Activated naive CD4-positive, alpha-beta T cell treated with anti-CD3 and anti-CD28 coated beads for 36 hours (primary cell): Measurements from ENCODE around the gene KCNIP1. TPM values are rescaled to one million over a fixed set of nuclear protein-coding genes. Genes with fewer than 3 reads are reported as not detected.
A peak's percentile ranks its signal among the peaks of the same experiment; 100 is the strongest.

Source experiments
- CTCF ChIA-PET: fragments of 350-600 bp; sonication (Branson Sonifier 250); formaldehyde crosslinking; loops from one replicate; lab custom pipeline; 2021; ENCODE audit warnings: antibody characterized with exemption; lab: Charles Lee
- DNase-seq: peaks from one replicate; pipeline ENCODE4 v3.0.0-alpha.2; 2020
- H3K27ac Mint-ChIP-seq: one replicate; pipeline ENCODE4 v1.8.0; 2021; ENCODE audit warnings: mild to moderate bottlenecking, mixed read lengths
- H3K27me3 Mint-ChIP-seq: one replicate; pipeline ENCODE4 v1.8.0; 2021; ENCODE audit warnings: low read depth, mixed read lengths
- H3K36me3 Mint-ChIP-seq: one replicate; pipeline ENCODE4 v1.8.0; 2021; ENCODE audit warnings: low read depth, mixed read lengths
- H3K4me1 Mint-ChIP-seq: one replicate; pipeline ENCODE4 v1.8.0; 2021; ENCODE audit warnings: low read depth, mixed read lengths
- H3K4me3 Mint-ChIP-seq: one replicate; pipeline ENCODE4 v1.8.0; 2021; ENCODE audit warnings: mild to moderate bottlenecking, moderate library complexity, mixed read lengths
- H3K9me3 Mint-ChIP-seq: one replicate; pipeline ENCODE4 v1.8.0; 2021; ENCODE audit warnings: mixed read lengths
- intact Hi-C: fragments of 100-400 bp; cut with micrococcal nuclease; formaldehyde crosslinking; loops from one replicate; pipeline ENCODE4 v1.15.1; 2023
- total RNA-seq, 2 experiments: library from RNA; stranded (reverse); gene quantifications; one replicate each; pipeline ENCODE4 v1.2.3, GENCODE V29; 2021

KCNIP1 gene
- total RNA-seq, 2 experiments from 2014 or later = not detected

GRCh38 chr5:170599756-170600155 lies 95.9 kb downstream of the KCNIP1 start:
- DNase-seq = no peak
- CTCF ChIA-PET = interaction anchor here (1.0 to 5.3 kb wide), 4 partner anchors 15 to 33 kb away, joined by 3 to 34 read pairs (median 4); no protein-coding TSS in a partner anchor
- Mint-ChIP-seq H3K4me1 (peaks cover 21% of the 10 kb centered on the region), H3K4me3 (no peak overlapping the region), H3K27me3 (peaks cover 27% of the 10 kb centered on the region), H3K27ac (no peak overlapping the region), H3K9me3 (no peaks in the 10 kb centered on the region), H3K36me3 (no peaks in the 10 kb centered on the region)
- intact Hi-C loops = no loop called here

DNA sequence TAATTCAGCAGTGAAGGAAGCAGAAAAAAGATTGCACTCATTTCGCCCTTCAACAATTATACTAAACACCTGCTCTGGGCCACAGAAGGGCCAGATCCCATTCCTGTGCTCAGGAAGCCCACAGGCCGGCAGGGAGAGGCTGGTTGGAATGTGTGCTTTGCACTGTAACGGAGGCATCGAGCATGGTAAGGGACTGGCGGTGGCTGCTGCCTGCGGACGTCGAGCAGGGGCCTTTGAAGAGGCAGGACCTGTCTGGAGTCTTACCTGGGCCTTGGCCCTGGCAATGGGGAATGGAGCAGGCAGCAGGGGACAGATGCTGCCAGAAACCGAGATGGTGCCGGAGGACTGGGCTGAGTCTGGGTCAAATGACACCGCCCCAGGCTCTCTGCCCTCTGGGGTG lies 97.8 kb downstream of the KCNIP1 start:
- DNase-seq = no peak
- Mint-ChIP-seq H3K27me3 (peaks cover 25% of the 10 kb centered on the region), H3K4me3 (no peak overlapping the region), H3K4me1 (peaks cover 18% of the 10 kb centered on the region), H3K27ac (peak overlapping the region; percentile 27), H3K9me3 (no peaks in the 10 kb centered on the region), H3K36me3 (no peaks in the 10 kb centered on the region)
- intact Hi-C loops = no loop called here
- CTCF ChIA-PET = interaction anchor here (1.6 kb wide), 1 partner anchor 26 kb away, joined by 4 read pairs; no protein-coding TSS in a partner anchor

DNA sequence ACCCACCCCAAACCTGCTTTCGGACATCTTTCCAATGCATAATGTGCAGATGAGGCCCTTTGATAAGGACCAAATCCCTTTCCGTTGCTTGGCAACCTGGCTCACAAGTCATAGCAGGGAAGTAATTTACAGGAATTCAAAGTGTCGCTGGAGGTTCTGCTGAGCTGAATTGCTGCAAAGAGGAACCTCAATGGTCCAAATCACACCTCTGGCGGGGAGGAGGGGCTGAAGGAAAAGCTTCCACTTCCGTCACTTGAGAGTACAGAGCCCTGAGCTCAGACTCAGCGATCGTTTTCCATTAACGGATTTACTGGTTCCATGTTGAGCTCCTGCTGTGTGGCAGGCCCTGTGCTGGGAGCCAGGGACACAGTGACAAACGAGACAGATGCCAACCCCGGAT lies 99.3 kb downstream of the KCNIP1 start:
- DNase-seq = no peak
- Mint-ChIP-seq H3K9me3 (no peaks in the 10 kb centered on the region), H3K27me3 (peaks cover 26% of the 10 kb centered on the region), H3K4me3 (no peak overlapping the region), H3K36me3 (no peaks in the 10 kb centered on the region), H3K4me1 (peaks cover 7% of the 10 kb centered on the region), H3K27ac (no peak overlapping the region)
- intact Hi-C loops = no loop called here
- CTCF ChIA-PET = interaction anchor here (0.6 to 1.7 kb wide), 9 partner anchors 9 to 168 kb away, joined by 3 to 7 read pairs (median 4); no protein-coding TSS in a partner anchor

DNA sequence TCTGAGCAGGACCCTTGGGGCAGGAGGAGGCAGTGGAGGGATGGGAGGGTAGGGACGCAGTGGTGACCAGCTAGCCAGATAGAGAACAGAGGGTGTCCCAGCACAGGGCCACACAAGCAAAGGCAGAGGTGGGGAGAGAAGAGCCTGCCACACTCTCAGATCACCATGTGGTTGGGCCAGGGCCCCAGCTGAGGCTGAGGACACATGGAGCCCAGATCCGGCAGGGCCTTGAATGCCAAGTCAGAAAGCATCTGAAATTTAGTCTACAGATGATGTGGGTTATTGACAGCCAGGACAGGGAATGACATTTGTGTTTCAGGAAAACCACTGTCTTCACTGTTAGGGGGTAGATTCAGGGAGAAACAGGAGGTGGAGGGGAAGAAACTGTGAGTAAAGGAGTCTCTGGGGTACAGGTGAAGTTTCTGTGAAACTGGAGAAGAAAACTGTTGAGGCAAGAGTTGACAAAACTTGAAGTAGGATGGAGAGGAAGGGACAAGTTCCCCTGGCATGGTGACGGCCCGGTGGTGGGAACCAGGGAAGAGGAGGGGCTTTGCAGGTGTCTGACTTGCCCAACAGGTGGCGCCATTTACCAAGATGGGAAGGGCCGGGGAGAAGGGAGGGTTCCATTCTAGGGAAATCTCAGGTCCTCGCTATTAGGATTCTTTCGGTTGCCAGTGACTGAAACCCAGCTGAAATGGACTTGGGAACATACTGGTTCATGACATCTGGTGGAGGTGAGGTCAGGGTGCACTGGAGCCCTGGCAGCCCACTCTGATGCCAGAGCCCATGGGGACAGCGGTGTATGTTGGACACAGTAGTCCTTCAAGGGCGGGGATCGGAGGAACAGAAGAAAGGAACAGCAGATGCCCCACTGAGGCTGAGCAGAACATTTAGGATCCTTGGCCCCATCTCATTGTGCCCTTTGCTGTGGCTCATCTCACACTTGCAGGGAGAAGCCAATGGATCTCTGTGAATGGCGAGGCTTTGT lies 100.1 kb downstream of the KCNIP1 start:
- H3K36me3 Mint-ChIP-seq = no peaks in the 10 kb centered on the region
- peaks cover under 1% of the 10 kb centered on the region for H3K4me1 Mint-ChIP-seq
- no peak overlapping the region for H3K4me3 Mint-ChIP-seq
- intact Hi-C loops = loop anchor here (1.0 kb wide), 2 partner anchors 19 to 29 kb away; no protein-coding TSS in a partner anchor
- DNase-seq = peak; percentile 76
- H3K27ac Mint-ChIP-seq = no peak overlapping the region
- H3K9me3 Mint-ChIP-seq = no peaks in the 10 kb centered on the region
- H3K27me3 Mint-ChIP-seq = peaks cover 25% of the 10 kb centered on the region
- CTCF ChIA-PET = interaction anchor here (0.5 to 1.7 kb wide), 10 partner anchors 9 to 315 kb away, joined by 3 to 7 read pairs (median 4); no protein-coding TSS in a partner anchor

GRCh38 chr5:170606941-170607340 lies 103.1 kb downstream of the KCNIP1 start:
- no peak overlapping the region for H3K4me3 Mint-ChIP-seq
- CTCF ChIA-PET = no interaction called here
- intact Hi-C loops = no loop called here
- H3K36me3 Mint-ChIP-seq = no peaks in the 10 kb centered on the region
- DNase-seq = no peak
- no peak overlapping the region for H3K27ac Mint-ChIP-seq
- H3K27me3 Mint-ChIP-seq = peaks cover 15% of the 10 kb centered on the region
- no peaks in the 10 kb centered on the region for H3K4me1 Mint-ChIP-seq
- H3K9me3 Mint-ChIP-seq = no peaks in the 10 kb centered on the region

GRCh38 chr5:170611449-170612090 lies 107.8 kb downstream of the KCNIP1 start:
- intact Hi-C loops = no loop called here
- H3K27ac Mint-ChIP-seq = no peak overlapping the region
- no peaks in the 10 kb centered on the region for H3K9me3 Mint-ChIP-seq
- DNase-seq = no peak
- no peak overlapping the region for H3K4me3 Mint-ChIP-seq
- H3K36me3 Mint-ChIP-seq = no peaks in the 10 kb centered on the region
- H3K27me3 Mint-ChIP-seq = peaks cover 6% of the 10 kb centered on the region
- no peaks in the 10 kb centered on the region for H3K4me1 Mint-ChIP-seq
- CTCF ChIA-PET = no interaction called here

- H3K27ac Mint-ChIP-seq = no peak overlapping the region
- no peak for DNase-seq
- peaks cover 6% of the 10 kb centered on the region for H3K27me3 Mint-ChIP-seq
- H3K36me3 Mint-ChIP-seq = no peaks in the 10 kb centered on the region
- H3K9me3 Mint-ChIP-seq = no peaks in the 10 kb centered on the region
- H3K4me3 Mint-ChIP-seq = no peak overlapping the region
- CTCF ChIA-PET = no interaction called here
- intact Hi-C loops = no loop called here
- H3K4me1 Mint-ChIP-seq = no peaks in the 10 kb centered on the region
Measured at GRCh38 chr5:170612256-170612678, 108.4 kb downstream of the KCNIP1 start.

GRCh38 chr5:170614065-170614490 lies 110.3 kb downstream of the KCNIP1 start:
- Mint-ChIP-seq H3K9me3 (no peaks in the 10 kb centered on the region), H3K27me3 (peaks cover 6% of the 10 kb centered on the region), H3K4me3 (no peak overlapping the region), H3K36me3 (no peaks in the 10 kb centered on the region), H3K27ac (no peak overlapping the region), H3K4me1 (no peaks in the 10 kb centered on the region)
- CTCF ChIA-PET = no interaction called here
- DNase-seq = no peak
- intact Hi-C loops = no loop called here

- Mint-ChIP-seq H3K27me3 (peaks cover 6% of the 10 kb centered on the region), H3K9me3 (no peaks in the 10 kb centered on the region), H3K36me3 (no peaks in the 10 kb centered on the region), H3K4me3 (no peak overlapping the region), H3K27ac (no peak overlapping the region), H3K4me1 (no peaks in the 10 kb centered on the region)
- CTCF ChIA-PET = no interaction called here
- DNase-seq = no peak
- intact Hi-C loops = no loop called here
Measured at GRCh38 chr5:170614720-170615119, 110.9 kb downstream of the KCNIP1 start.

DNA sequence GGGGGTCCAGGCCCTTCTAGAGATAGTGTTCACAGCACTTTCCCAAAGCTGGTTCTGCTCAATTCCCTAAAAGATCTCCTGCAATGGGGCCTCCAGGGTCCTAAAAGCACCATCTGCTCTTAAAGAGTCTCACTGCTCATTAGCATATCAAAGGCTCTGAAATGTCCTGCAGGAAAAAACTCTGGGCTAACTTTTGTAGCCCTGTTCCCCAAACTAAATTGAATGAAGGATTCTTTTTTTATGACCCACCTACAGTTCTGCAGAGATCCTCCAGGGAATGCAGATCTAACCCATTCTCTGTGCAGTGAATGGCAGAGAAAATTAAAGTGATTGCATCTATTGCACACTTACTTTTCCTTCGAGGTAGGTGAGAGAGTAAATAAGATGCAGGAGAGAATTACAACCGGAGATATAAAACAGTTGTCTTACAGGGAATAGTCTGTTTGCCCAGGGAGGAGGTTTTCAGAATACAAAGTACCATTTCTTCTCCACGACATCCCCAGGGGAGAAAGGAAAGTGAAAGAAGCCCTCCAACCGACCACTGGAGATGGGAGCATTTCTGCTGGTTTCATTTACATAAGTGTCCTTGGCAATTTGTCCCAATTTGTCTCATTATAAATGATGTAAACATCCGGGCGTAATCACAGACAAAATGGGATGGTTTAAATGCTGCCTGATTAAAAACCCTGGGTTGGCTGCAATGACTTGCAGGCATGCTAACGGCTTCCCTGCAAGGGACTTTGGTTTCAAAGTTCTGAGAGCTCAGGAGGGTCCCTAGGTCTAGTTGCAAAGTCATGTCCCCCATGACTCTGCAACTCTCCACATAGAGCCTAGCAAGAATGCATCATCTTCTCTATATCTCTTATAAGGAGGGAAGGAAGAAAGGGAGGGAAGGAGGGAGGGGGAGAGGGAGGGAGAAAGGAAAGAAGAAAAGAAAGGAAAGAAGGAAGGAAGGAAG lies 114.0 kb downstream of the KCNIP1 start:
- Mint-ChIP-seq H3K36me3 (no peaks in the 10 kb centered on the region), H3K9me3 (no peaks in the 10 kb centered on the region), H3K4me1 (no peaks in the 10 kb centered on the region), H3K27ac (no peak overlapping the region), H3K4me3 (no peak overlapping the region), H3K27me3 (peaks cover 6% of the 10 kb centered on the region)
- CTCF ChIA-PET = interaction anchor here (1.2 to 9.3 kb wide), 2 partner anchors 18 to 184 kb away, joined by 3 to 100 read pairs; no protein-coding TSS in a partner anchor
- intact Hi-C loops = no loop called here
- DNase-seq = no peak

DNA sequence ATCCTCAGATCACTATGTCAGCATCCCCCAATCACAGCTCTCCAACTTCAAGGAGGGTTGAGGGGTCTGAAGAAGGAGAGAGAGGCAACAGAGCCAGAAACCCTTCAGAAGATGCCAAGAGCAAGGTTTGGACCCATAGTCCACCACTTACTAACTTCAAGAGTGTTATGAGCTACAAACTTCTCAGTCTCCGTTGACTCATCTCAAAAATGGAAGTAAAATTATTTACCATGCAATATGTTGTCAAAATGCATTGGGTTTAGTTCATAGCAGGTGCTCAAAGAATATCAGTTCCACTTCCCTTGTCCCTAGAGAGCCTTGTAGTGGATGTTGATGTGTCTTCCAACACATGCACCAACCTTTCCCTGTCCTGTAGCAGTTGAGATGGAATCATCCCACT lies 116.0 kb downstream of the KCNIP1 start:
- peaks cover 6% of the 10 kb centered on the region for H3K27me3 Mint-ChIP-seq
- no peak for DNase-seq
- H3K27ac Mint-ChIP-seq = no peak overlapping the region
- CTCF ChIA-PET = interaction anchor here (1.2 to 9.3 kb wide), 3 partner anchors 12 to 187 kb away, joined by 3 to 100 read pairs (median 5); no protein-coding TSS in a partner anchor
- H3K36me3 Mint-ChIP-seq = no peaks in the 10 kb centered on the region
- no peaks in the 10 kb centered on the region for H3K4me1 Mint-ChIP-seq
- no peak overlapping the region for H3K4me3 Mint-ChIP-seq
- intact Hi-C loops = no loop called here
- H3K9me3 Mint-ChIP-seq = no peaks in the 10 kb centered on the region
